Naive B cell (primary cell): ENCODE results near the gene SERPINE1. TPM values are rescaled to one million over a fixed set of nuclear protein-coding genes. Genes with fewer than 3 reads are reported as not detected.

ENCODE experiments used
- ATAC-seq, 2 donors: fragments of 150-1000 bp; cut with Tn5 transposase; 2 replicates each; pipeline ENCODE4 v1.10.0; 2021; ENCODE audit warnings: low read depth in 2 of 2, mild to moderate bottlenecking in 2 of 2, moderate library complexity in 2 of 2
- DNase-seq: peaks from one replicate; pipeline ENCODE4 v3.0.0; 2022
- H3K27ac Mint-ChIP-seq, 6 donors: one replicate each; pipeline ENCODE4 v1.8.0; 2020 to 2022; ENCODE audit warnings: mild to moderate bottlenecking in 6 of 6, mixed read lengths in 6 of 6, moderate library complexity in 5 of 6, inconsistent platforms in 2 of 6
- H3K27me3 Mint-ChIP-seq, 3 donors: one replicate each; pipeline ENCODE4 v1.8.0; 2021 to 2022; ENCODE audit warnings: mixed read lengths in 3 of 3, mild to moderate bottlenecking in 1 of 3
- H3K36me3 Mint-ChIP-seq, 2 donors: one replicate each; pipeline ENCODE4 v1.8.0; 2020 to 2022; ENCODE audit warnings: mixed read lengths in 2 of 2, inconsistent platforms in 1 of 2, mild to moderate bottlenecking in 1 of 2
- H3K4me1 Mint-ChIP-seq, 3 donors: one replicate each; pipeline ENCODE4 v1.8.0; 2020 to 2022; ENCODE audit warnings: mixed read lengths in 3 of 3, inconsistent platforms in 1 of 3, mild to moderate bottlenecking in 1 of 3, moderate library complexity in 1 of 3
- H3K4me3 Mint-ChIP-seq, 8 donors: one replicate each; pipeline ENCODE4 v1.8.0; 2020 to 2022; ENCODE audit warnings: mild to moderate bottlenecking in 8 of 8, mixed read lengths in 8 of 8, moderate library complexity in 8 of 8, inconsistent platforms in 2 of 8
- H3K9me3 Mint-ChIP-seq, 7 donors: one replicate each; pipeline ENCODE4 v1.8.0; 2020 to 2022; ENCODE audit warnings: mixed read lengths in 7 of 7, mild to moderate bottlenecking in 5 of 7, inconsistent platforms in 2 of 7, moderate library complexity in 1 of 7
- polyA plus RNA-seq, 6 donors: library from polyadenylated mRNA; unstranded; fragments of 300-500 nt; fragmentation: Illumina TruSeq; gene quantifications; one replicate each; pipeline ENCODE4 v1.2.3, GENCODE V29; 2021; ENCODE audit warnings: low read depth in 6 of 6

SERPINE1 gene
- polyA plus RNA-seq, 6 donors from 2014 or later, result 0.44 TPM; not detected in 5

GRCh38 chr7:101133621-101134398 lies 6.9 kb downstream of the SERPINE1 start:
- Mint-ChIP-seq H3K9me3 (no peaks in the 10 kb centered on the region), H3K36me3 (no peaks in the 10 kb centered on the region), H3K27ac (no peak overlapping the region), H3K4me3 (no peak overlapping the region), H3K4me1 (peaks cover 5 to 11% (median 9%) of the 10 kb centered on the region in 3 donors), H3K27me3 (peaks cover 16 to 83% (median 74%) of the 10 kb centered on the region in 3 donors)
- ATAC-seq (no peak), DNase-seq (no peak)

GRCh38 chr7:101134399-101134980 lies 7.6 kb downstream of the SERPINE1 start:
- Mint-ChIP-seq H3K4me3 (no peak overlapping the region), H3K9me3 (no peaks in the 10 kb centered on the region), H3K4me1 (peaks cover 5 to 11% (median 9%) of the 10 kb centered on the region in 3 donors), H3K27me3 (peaks cover 16 to 79% (median 75%) of the 10 kb centered on the region in 3 donors), H3K27ac (peak overlapping the region in 1 of 6 donors; percentile 28), H3K36me3 (no peaks in the 10 kb centered on the region)
- no peak for ATAC-seq
- DNase-seq, result no peak

GRCh38 chr7:101137651-101138212 lies 10.8 kb downstream of the SERPINE1 start:
- Mint-ChIP-seq H3K27ac (peak overlapping the region in 3 of 6 donors; percentile 47 to 88 (median 51)), H3K9me3 (no peaks in the 10 kb centered on the region), H3K4me3 (no peak overlapping the region), H3K4me1 (peaks cover 5 to 12% (median 11%) of the 10 kb centered on the region in 3 donors), H3K36me3 (no peaks in the 10 kb centered on the region), H3K27me3 (peaks cover 9 to 67% (median 65%) of the 10 kb centered on the region in 3 donors)
- no peak for DNase-seq
- no peak for ATAC-seq

- Mint-ChIP-seq H3K27ac (peak overlapping the region in 3 of 6 donors; percentile 47 to 63 (median 51)), H3K4me3 (no peak overlapping the region), H3K36me3 (no peaks in the 10 kb centered on the region), H3K4me1 (peaks cover 6 to 15% (median 11%) of the 10 kb centered on the region in 3 donors), H3K9me3 (no peaks in the 10 kb centered on the region), H3K27me3 (peaks cover 10 to 66% (median 65%) of the 10 kb centered on the region in 3 donors)
- ATAC-seq (peak; percentile 86 to 93), DNase-seq (peak; percentile 28)
These were observed 11.4 kb downstream of the SERPINE1 start for GRCh38 chr7:101138213-101138870.

GRCh38 chr7:101140339-101140699 lies 13.4 kb downstream of the SERPINE1 start:
- H3K27me3 Mint-ChIP-seq, result peaks cover 19 to 62% (median 61%) of the 10 kb centered on the region in 3 donors
- no peaks in the 10 kb centered on the region for H3K9me3 Mint-ChIP-seq
- H3K27ac Mint-ChIP-seq, result no peak overlapping the region

GRCh38 chr7:101140746-101141382 lies 14.0 kb downstream of the SERPINE1 start:
- Mint-ChIP-seq H3K27ac (peak overlapping the region in 1 of 6 donors; percentile 34), H3K9me3 (no peaks in the 10 kb centered on the region), H3K27me3 (peaks cover 19 to 62% (median 58%) of the 10 kb centered on the region in 3 donors), H3K4me3 (no peak overlapping the region), H3K36me3 (no peaks in the 10 kb centered on the region), H3K4me1 (peaks cover 9 to 17% (median 11%) of the 10 kb centered on the region in 3 donors)
- DNase-seq (no peak), ATAC-seq (no peak)

More at GRCh38 chr7:101140339-101140699, 13.4 kb downstream of the SERPINE1 start:
- no peak for ATAC-seq
- Mint-ChIP-seq H3K4me3 (no peak overlapping the region), H3K4me1 (peaks cover 9 to 17% (median 11%) of the 10 kb centered on the region in 3 donors), H3K36me3 (no peaks in the 10 kb centered on the region)
- DNase-seq, result no peak

- peak overlapping the region in 1 of 6 donors; percentile 64 for H3K27ac Mint-ChIP-seq
- H3K9me3 Mint-ChIP-seq, result peaks cover 0 to 1% (median 0%) of the 10 kb centered on the region in 7 donors
- H3K4me1 Mint-ChIP-seq, result peaks cover 13 to 20% (median 19%) of the 10 kb centered on the region in 3 donors
- H3K36me3 Mint-ChIP-seq, result no peaks in the 10 kb centered on the region
- H3K27me3 Mint-ChIP-seq, result peaks cover 10 to 19% (median 15%) of the 10 kb centered on the region in 3 donors
- no peak for ATAC-seq
- DNase-seq, result no peak
- H3K4me3 Mint-ChIP-seq, result peak overlapping the region in 4 of 8 donors; percentile 9 to 90 (median 34)
These were observed 25.2 kb downstream of the SERPINE1 start for GRCh38 chr7:101151908-101152651.

GRCh38 chr7:101153969-101154692 lies 27.2 kb downstream of the SERPINE1 start, which contains the start of gene AP1S1:
Gene AP1S1, plus strand, starts transcription at chr7:101154476. Its CDS starts 39 bp downstream, at chr7:101154515.
- Mint-ChIP-seq H3K4me1 (peaks cover 13 to 22% (median 20%) of the 10 kb centered on the region in 3 donors), H3K9me3 (peaks cover 0 to 1% (median 0%) of the 10 kb centered on the region in 7 donors), H3K27me3 (peaks cover 6 to 8% (median 7%) of the 10 kb centered on the region in 3 donors), H3K4me3 (peak within 1 kb of the TSS; percentile 70 to 94 (median 89)), H3K36me3 (peaks cover 0 to 2% of the 10 kb centered on the region in 2 donors), H3K27ac (peak within 1 kb of the TSS; percentile 42 to 97 (median 81))
- DNase-seq (peak; percentile 83), ATAC-seq (peak; percentile 87 to 92)

- H3K27ac Mint-ChIP-seq, result no peak overlapping the region
- peaks cover 13 to 22% (median 20%) of the 10 kb centered on the region in 3 donors for H3K4me1 Mint-ChIP-seq
- ATAC-seq (peak; percentile 5 to 8), DNase-seq (no peak)
- H3K4me3 Mint-ChIP-seq, result peak overlapping the region; percentile 70 to 93 (median 84)
- H3K9me3 Mint-ChIP-seq, result peaks cover 0 to 1% (median 0%) of the 10 kb centered on the region in 7 donors
- peaks cover under 1 to 3% (median 2%) of the 10 kb centered on the region in 3 donors for H3K27me3 Mint-ChIP-seq
- H3K36me3 Mint-ChIP-seq, result peaks cover 0 to 7% of the 10 kb centered on the region in 2 donors
These were observed 27.8 kb downstream of the SERPINE1 start for GRCh38 chr7:101154693-101155102.

- H3K36me3 Mint-ChIP-seq, result peaks cover 0 to 13% of the 10 kb centered on the region in 2 donors
- ATAC-seq, result peak; percentile 20 to 33
- peak overlapping the region; percentile 70 to 93 (median 80) for H3K4me3 Mint-ChIP-seq
- peaks cover 0 to 1% (median 0%) of the 10 kb centered on the region in 7 donors for H3K9me3 Mint-ChIP-seq
- H3K27me3 Mint-ChIP-seq, result no peaks in the 10 kb centered on the region
- peak overlapping the region in 1 of 6 donors; percentile 65 for H3K27ac Mint-ChIP-seq
- peaks cover 13 to 22% (median 20%) of the 10 kb centered on the region in 3 donors for H3K4me1 Mint-ChIP-seq
- no peak for DNase-seq
These were observed 28.4 kb downstream of the SERPINE1 start for GRCh38 chr7:101155303-101155702.

GRCh38 chr7:101156277-101156676 lies 29.4 kb downstream of the SERPINE1 start:
- H3K27me3 Mint-ChIP-seq, result no peaks in the 10 kb centered on the region
- no peak for DNase-seq
- peaks cover 13 to 22% (median 20%) of the 10 kb centered on the region in 3 donors for H3K4me1 Mint-ChIP-seq
- H3K36me3 Mint-ChIP-seq, result peaks cover 0 to 13% of the 10 kb centered on the region in 2 donors
- peak overlapping the region in 1 of 8 donors; percentile 75 for H3K4me3 Mint-ChIP-seq
- no peak for ATAC-seq
- H3K9me3 Mint-ChIP-seq, result peaks cover 0 to 1% (median 0%) of the 10 kb centered on the region in 7 donors
- peak overlapping the region in 1 of 6 donors; percentile 58 for H3K27ac Mint-ChIP-seq
